Hepatocyte (in vitro differentiated cells): ENCODE measurements around the gene F12.

Experiments
- CTCF ChIP-seq: fragments of 200-600 bp; sonication (generic); IDR thresholded peaks from 2 replicates; pipeline ENCODE4 v1.5.1; 2016; ENCODE audit warnings: antibody characterized with exemption, mild to moderate bottlenecking; ENCODE audit not compliant: poor library complexity
- EZH2 ChIP-seq: fragments of 200-600 bp; sonication (generic); IDR thresholded peaks from 2 replicates; pipeline ENCODE4 v1.6.1; 2016; ENCODE audit warnings: antibody characterized with exemption, mild to moderate bottlenecking, borderline replicate concordance
- EZH2phosphoT487 ChIP-seq: fragments of 200-600 bp; sonication (generic); IDR thresholded peaks from one replicate; pipeline ENCODE4 v1.6.1; 2018; ENCODE audit warnings: antibody characterized with exemption, mild to moderate bottlenecking, low read depth, moderate library complexity; ENCODE audit not compliant: unreplicated experiment, severe bottlenecking

- TF ChIP-seq CTCF = no peak
- TF ChIP-seq EZH2 = no peak
- TF ChIP-seq EZH2phosphoT487 = no peak
Measured at GRCh38 chr5:177450667-177451424, 41.5 kb upstream of the F12 start.
